Upper lobe of left lung (tissue), 6 donors: Measurements from ENCODE around the gene JSRP1. TPM values are rescaled to one million over a fixed set of nuclear protein-coding genes. Genes with fewer than 3 reads are reported as not detected.

ENCODE experiments used
- ATAC-seq, 2 donors: fragments of 200-7000 bp; cut with Tn5 transposase; one replicate each; pipeline ENCODE4 v1.9.1; 2022; ENCODE audit warnings: mild to moderate bottlenecking in 2 of 2, moderate library complexity in 2 of 2; ENCODE audit not compliant: low FRiP score in 2 of 2
- DNase-seq, 2 donors: peaks; one replicate each; pipeline ENCODE4 v3.0.0-alpha.2; 2019 to 2020
- H3K27ac ChIP-seq, 4 donors: fragments of 200-600 bp; sonication (generic); one replicate each; pipeline ENCODE4 v1.5.1; 2016 to 2019
- H3K27me3 ChIP-seq, 4 donors: fragments of 200-600 bp; sonication (generic); one replicate each; pipeline ENCODE4 v1.5.1; 2017 to 2019
- H3K36me3 ChIP-seq, 4 donors: fragments of 200-600 bp; sonication (generic); one replicate each; pipeline ENCODE4 v1.5.1; 2016 to 2019
- H3K4me1 ChIP-seq, 4 donors: fragments of 200-600 bp; sonication (generic); one replicate each; pipeline ENCODE4 v1.5.1; 2018 to 2019
- H3K4me3 ChIP-seq, 4 donors: fragments of 200-600 bp; sonication (generic); one replicate each; pipeline ENCODE4 v1.5.1; 2017 to 2019; ENCODE audit warnings: mild to moderate bottlenecking in 2 of 4, moderate library complexity in 1 of 4
- H3K9me3 ChIP-seq, 4 donors: fragments of 200-600 bp; sonication (generic); one replicate each; pipeline ENCODE4 v1.5.1; 2018 to 2019
- CTCF ChIP-seq, 6 experiments: fragments of 450-650 bp in 4 of 6; fragments of 200-600 bp in 2 of 6; sonication (generic) in 2 of 6; IDR thresholded peaks; one replicate each; pipeline ENCODE4 v1.5.1; 2016 to 2019; ENCODE audit warnings: antibody characterized with exemption in 6 of 6
- EP300 ChIP-seq, 4 donors: sonication (generic); formaldehyde crosslinking; IDR thresholded peaks; one replicate each; pipeline ENCODE4 v1.5.1; 2017; ENCODE audit warnings: antibody characterized with exemption in 4 of 4, control low read depth in 2 of 4
- POLR2A ChIP-seq, 4 donors: fragments of 450-650 bp; IDR thresholded peaks; one replicate each; pipeline ENCODE4 v1.5.1; 2016 to 2017; ENCODE audit warnings: antibody characterized with exemption in 4 of 4, mild to moderate bottlenecking in 2 of 4
- POLR2AphosphoS5 ChIP-seq, 2 donors: sonication (generic); formaldehyde crosslinking; IDR thresholded peaks; one replicate each; pipeline ENCODE4 v1.5.1; 2017; ENCODE audit warnings: antibody characterized with exemption in 2 of 2
- WGBS, 2 donors: methylation state at CpG; one replicate each; pipeline ENCODE4 v1.1.5; 2017 to 2018; 5-methylcytosine and 5-hydroxymethylcytosine counted together
- total RNA-seq, 6 donors: library from RNA; depleted of rRNA in 4 of 6; stranded (reverse); fragments of >200 nt in 4 of 6; gene quantifications; one replicate each; pipeline versions ENCODE4 v1.1.0 to v1.2.1, GENCODE V29; 2016 to 2021
- donor health status: DM: no; HTN: no; CAD: no; lungs with moderate emphysema.
- donor health status: DM: no; HTN: yes; CAD: no; lungs with severe emphysema.

Gene JSRP1
- total RNA-seq, 6 donors from 2014 or later = 1.2 to 3.7 (median 1.7) TPM; not detected in 3

- H3K4me1 ChIP-seq = peaks cover 36 to 45% (median 37%) of the 10 kb centered on the region in 4 donors
- DNase-seq = peak in 1 of 2 donors; percentile 87
- H3K4me3 ChIP-seq = peak overlapping the region in 3 of 4 donors; percentile 10 to 32 (median 27)
- ATAC-seq = no peak
- H3K9me3 ChIP-seq = no peaks in the 10 kb centered on the region
- H3K36me3 ChIP-seq = peaks cover 0 to 7% (median 7%) of the 10 kb centered on the region in 4 donors
- TF ChIP-seq POLR2A (IDR thresholded peaks at IDR 0.05) = no peak
- no peak for TF ChIP-seq EP300 (IDR thresholded peaks at IDR 0.05)
- TF ChIP-seq CTCF (IDR thresholded peaks at IDR 0.05) = peak in 1 of 6 experiments; percentile 8
- TF ChIP-seq POLR2AphosphoS5 (IDR thresholded peaks at IDR 0.05) = no peak
- H3K27me3 ChIP-seq = peaks cover 0 to 45% (median 37%) of the 10 kb centered on the region in 4 donors
- WGBS, 2 donors = 10 to 12% methylated on average over 15 to 50 of the region's 77 CpGs
- H3K27ac ChIP-seq = no peak overlapping the region
These were observed 2.8 kb downstream of the JSRP1 start for GRCh38 chr19:2253106-2254063.

- H3K36me3 ChIP-seq = peaks cover under 1 to 13% (median 13%) of the 10 kb centered on the region in 4 donors
- no peak overlapping the region for H3K27ac ChIP-seq
- ATAC-seq = no peak
- peak in 1 of 2 donors; percentile 80 for DNase-seq
- H3K4me1 ChIP-seq = peaks cover 36 to 45% (median 37%) of the 10 kb centered on the region in 4 donors
- TF ChIP-seq POLR2AphosphoS5 (IDR thresholded peaks at IDR 0.05) (no peak), CTCF (IDR thresholded peaks at IDR 0.05) (no peak), POLR2A (IDR thresholded peaks at IDR 0.05) (no peak), EP300 (IDR thresholded peaks at IDR 0.05) (no peak)
- no peaks in the 10 kb centered on the region for H3K9me3 ChIP-seq
- peak overlapping the region in 3 of 4 donors; percentile 10 to 32 (median 27) for H3K4me3 ChIP-seq
- H3K27me3 ChIP-seq = peaks cover 0 to 45% (median 37%) of the 10 kb centered on the region in 4 donors
- WGBS, 2 donors = 19 to 20% methylated on average over 4 to 7 of the region's 18 CpGs
These were observed 3.5 kb downstream of the JSRP1 start for GRCh38 chr19:2252797-2253105.

- WGBS, 2 donors = 8 to 10% methylated on average over 27 to 70 of the region's 74 CpGs
- Histone ChIP-seq H3K4me3 (peak overlapping the region in 3 of 4 donors; percentile 10 to 32 (median 27)), H3K9me3 (no peaks in the 10 kb centered on the region), H3K36me3 (peaks cover 6 to 18% (median 18%) of the 10 kb centered on the region in 4 donors), H3K4me1 (peaks cover 38 to 46% (median 41%) of the 10 kb centered on the region in 4 donors), H3K27me3 (peaks cover 0 to 45% (median 37%) of the 10 kb centered on the region in 4 donors), H3K27ac (no peak overlapping the region)
- ATAC-seq = no peak
- peak in 1 of 2 donors; percentile 85 for DNase-seq
- TF ChIP-seq CTCF (IDR thresholded peaks at IDR 0.05) = no peak
These were observed 4.0 kb downstream of the JSRP1 start for GRCh38 chr19:2252055-2252796.

GRCh38 chr19:2251106-2252054 lies 4.8 kb downstream of the JSRP1 start:
- ATAC-seq (peak in 1 of 2 donors; percentile 1), DNase-seq (peak in 1 of 2 donors; percentile 86)
- no peak overlapping the region for H3K27ac ChIP-seq
- peak overlapping the region in 3 of 4 donors; percentile 10 to 32 (median 27) for H3K4me3 ChIP-seq
- 17% methylated on average over 34 of the region's 125 CpGs; no CpG with 5 or more reads in 1 of the 2 donors for WGBS, 2 donors
- peaks cover 14 to 27% (median 26%) of the 10 kb centered on the region in 4 donors for H3K36me3 ChIP-seq
- H3K4me1 ChIP-seq = peaks cover 43 to 52% (median 46%) of the 10 kb centered on the region in 4 donors
- H3K9me3 ChIP-seq = no peaks in the 10 kb centered on the region
- H3K27me3 ChIP-seq = peaks cover 0 to 45% (median 37%) of the 10 kb centered on the region in 4 donors
- no peak for TF ChIP-seq EP300 (IDR thresholded peaks at IDR 0.05)
- TF ChIP-seq POLR2A (IDR thresholded peaks at IDR 0.05) = no peak
- TF ChIP-seq POLR2AphosphoS5 (IDR thresholded peaks at IDR 0.05) = no peak
- no peak for TF ChIP-seq CTCF (IDR thresholded peaks at IDR 0.05)
